Activated T-cell treated with anti-CD3 and anti-CD28 coated beads, Interleukin-2, amount 50 U/mL, for 4 hours (primary cell): ENCODE measurements around the gene CADM1. TPM values are rescaled to one million over a fixed set of nuclear protein-coding genes. Genes with fewer than 3 reads are reported as not detected.

Experiments used
- ATAC-seq, 2 donors: fragments of 200-7000 bp; cut with Tn5 transposase; one replicate each; pipeline ENCODE4 v1.10.0; 2021
- DNase-seq: peaks from one replicate; pipeline ENCODE4 v3.0.0-alpha.2; 2020
- H3K27me3 Mint-ChIP-seq: one replicate; pipeline ENCODE4 v1.8.0; 2021; ENCODE audit warnings: low read depth, mixed read lengths
- H3K36me3 Mint-ChIP-seq: one replicate; pipeline ENCODE4 v1.8.0; 2022; ENCODE audit warnings: mixed read lengths; ENCODE audit not compliant: insufficient read depth
- H3K4me1 Mint-ChIP-seq: one replicate; pipeline ENCODE4 v1.8.0; 2021; ENCODE audit warnings: low read depth, mixed read lengths
- H3K4me3 Mint-ChIP-seq: one replicate; pipeline ENCODE4 v1.8.0; 2021; ENCODE audit warnings: mild to moderate bottlenecking, moderate library complexity, mixed read lengths
- H3K9me3 Mint-ChIP-seq: one replicate; pipeline ENCODE4 v1.8.0; 2021; ENCODE audit warnings: mixed read lengths
- total RNA-seq, 3 donors: library from RNA; stranded (reverse); gene quantifications; one replicate each; pipeline ENCODE4 v1.2.1, GENCODE V29; 2021

CADM1 gene
- total RNA-seq, 3 donors from 2014 or later, result 0.63 to 1.7 (median 1.2) TPM

GRCh38 chr11:115197433-115197832 is 306.8 kb downstream of the CADM1 start:
- ATAC-seq, result no peak
- Mint-ChIP-seq H3K27me3 (no peaks in the 10 kb centered on the region), H3K4me1 (peaks cover 9% of the 10 kb centered on the region), H3K36me3 (no peaks in the 10 kb centered on the region), H3K4me3 (no peak overlapping the region), H3K9me3 (no peaks in the 10 kb centered on the region)
- no peak for DNase-seq

- Mint-ChIP-seq H3K4me3 (no peak overlapping the region), H3K4me1 (peaks cover 9% of the 10 kb centered on the region), H3K9me3 (no peaks in the 10 kb centered on the region), H3K36me3 (no peaks in the 10 kb centered on the region), H3K27me3 (no peaks in the 10 kb centered on the region)
- DNase-seq (no peak), ATAC-seq (no peak)
These were observed 307.2 kb downstream of the CADM1 start for GRCh38 chr11:115197031-115197430.

GRCh38 chr11:115194802-115195110 is 309.5 kb downstream of the CADM1 start:
- DNase-seq (no peak), ATAC-seq (peak; percentile 71 to 74)
- Mint-ChIP-seq H3K4me3 (peak overlapping the region; percentile 46), H3K27me3 (no peaks in the 10 kb centered on the region), H3K4me1 (peaks cover 9% of the 10 kb centered on the region), H3K9me3 (no peaks in the 10 kb centered on the region), H3K36me3 (no peaks in the 10 kb centered on the region)

- H3K4me3 Mint-ChIP-seq, result peak overlapping the region; percentile 46
These were observed 310.1 kb downstream of the CADM1 start for GRCh38 chr11:115193914-115194801.

GRCh38 chr11:115191761-115192160 is 312.5 kb downstream of the CADM1 start:
- ATAC-seq, result no peak
- Mint-ChIP-seq H3K4me1 (peaks cover 9% of the 10 kb centered on the region), H3K4me3 (no peak overlapping the region), H3K27me3 (peaks cover under 1% of the 10 kb centered on the region), H3K36me3 (no peaks in the 10 kb centered on the region), H3K9me3 (no peaks in the 10 kb centered on the region)
- no peak for DNase-seq

More at GRCh38 chr11:115193914-115194801, 310.1 kb downstream of the CADM1 start:
- Mint-ChIP-seq H3K9me3 (no peaks in the 10 kb centered on the region), H3K36me3 (no peaks in the 10 kb centered on the region), H3K4me1 (peaks cover 9% of the 10 kb centered on the region), H3K27me3 (no peaks in the 10 kb centered on the region)
- DNase-seq (no peak), ATAC-seq (peak; percentile 57 to 75)

GRCh38 chr11:115190196-115190595 is 314.0 kb downstream of the CADM1 start:
- H3K9me3 Mint-ChIP-seq, result no peaks in the 10 kb centered on the region
- H3K27me3 Mint-ChIP-seq, result peaks cover 4% of the 10 kb centered on the region
- no peaks in the 10 kb centered on the region for H3K36me3 Mint-ChIP-seq
- ATAC-seq, result no peak
- DNase-seq, result no peak
- H3K4me3 Mint-ChIP-seq, result no peak overlapping the region
- H3K4me1 Mint-ChIP-seq, result peaks cover 9% of the 10 kb centered on the region

GRCh38 chr11:115188898-115189278 is 315.3 kb downstream of the CADM1 start:
- no peaks in the 10 kb centered on the region for H3K36me3 Mint-ChIP-seq
- ATAC-seq, result no peak
- no peaks in the 10 kb centered on the region for H3K9me3 Mint-ChIP-seq
- peaks cover 3% of the 10 kb centered on the region for H3K4me1 Mint-ChIP-seq
- no peak overlapping the region for H3K4me3 Mint-ChIP-seq
- H3K27me3 Mint-ChIP-seq, result peaks cover 4% of the 10 kb centered on the region
- DNase-seq, result no peak

- no peak for ATAC-seq
- H3K4me3 Mint-ChIP-seq, result no peak overlapping the region
- no peak for DNase-seq
- H3K4me1 Mint-ChIP-seq, result no peaks in the 10 kb centered on the region
- H3K36me3 Mint-ChIP-seq, result no peaks in the 10 kb centered on the region
- peaks cover 4% of the 10 kb centered on the region for H3K27me3 Mint-ChIP-seq
- H3K9me3 Mint-ChIP-seq, result no peaks in the 10 kb centered on the region
These were observed 315.9 kb downstream of the CADM1 start for GRCh38 chr11:115188188-115188897.

- Mint-ChIP-seq H3K9me3 (no peaks in the 10 kb centered on the region), H3K27me3 (peaks cover 4% of the 10 kb centered on the region), H3K4me1 (no peaks in the 10 kb centered on the region), H3K36me3 (no peaks in the 10 kb centered on the region), H3K4me3 (no peak overlapping the region)
- no peak for ATAC-seq
- DNase-seq, result no peak
These were observed 318.3 kb downstream of the CADM1 start for GRCh38 chr11:115185931-115186330.

GRCh38 chr11:115185507-115185906 is 318.7 kb downstream of the CADM1 start:
- Mint-ChIP-seq H3K36me3 (no peaks in the 10 kb centered on the region), H3K4me1 (no peaks in the 10 kb centered on the region), H3K9me3 (no peaks in the 10 kb centered on the region), H3K4me3 (no peak overlapping the region), H3K27me3 (peaks cover 4% of the 10 kb centered on the region)
- DNase-seq (no peak), ATAC-seq (no peak)

GRCh38 chr11:115184901-115185300 is 319.3 kb downstream of the CADM1 start:
- H3K27me3 Mint-ChIP-seq, result peaks cover 4% of the 10 kb centered on the region
- no peaks in the 10 kb centered on the region for H3K36me3 Mint-ChIP-seq
- DNase-seq (no peak), ATAC-seq (no peak)
- no peaks in the 10 kb centered on the region for H3K4me1 Mint-ChIP-seq
- no peak overlapping the region for H3K4me3 Mint-ChIP-seq
- no peaks in the 10 kb centered on the region for H3K9me3 Mint-ChIP-seq

- Mint-ChIP-seq H3K4me1 (no peaks in the 10 kb centered on the region), H3K9me3 (no peaks in the 10 kb centered on the region), H3K4me3 (no peak overlapping the region), H3K27me3 (peaks cover 4% of the 10 kb centered on the region), H3K36me3 (no peaks in the 10 kb centered on the region)
- no peak for ATAC-seq
- no peak for DNase-seq
These were observed 320.4 kb downstream of the CADM1 start for GRCh38 chr11:115183830-115184229.

- peaks cover 4% of the 10 kb centered on the region for H3K27me3 Mint-ChIP-seq
- no peak for ATAC-seq
- no peak for DNase-seq
- no peaks in the 10 kb centered on the region for H3K4me1 Mint-ChIP-seq
- no peak overlapping the region for H3K4me3 Mint-ChIP-seq
- no peaks in the 10 kb centered on the region for H3K36me3 Mint-ChIP-seq
- H3K9me3 Mint-ChIP-seq, result no peaks in the 10 kb centered on the region
These were observed 321.1 kb downstream of the CADM1 start for GRCh38 chr11:115183136-115183535.

GRCh38 chr11:115182282-115182955 is 321.8 kb downstream of the CADM1 start:
- Mint-ChIP-seq H3K4me1 (no peaks in the 10 kb centered on the region), H3K9me3 (no peaks in the 10 kb centered on the region), H3K27me3 (peaks cover 4% of the 10 kb centered on the region), H3K36me3 (no peaks in the 10 kb centered on the region), H3K4me3 (no peak overlapping the region)
- no peak for DNase-seq
- no peak for ATAC-seq
